Ovary (tissue), 9 donors: ENCODE measurements around the gene NAP1L1. TPM values are rescaled to one million over a fixed set of nuclear protein-coding genes. Genes with fewer than 3 reads are reported as not detected.

ENCODE experiments used
- DNase-seq, 5 donors: peaks; one replicate each; pipeline ENCODE4 v3.0.0-alpha.2; 2019 to 2020
- H3K27ac ChIP-seq, 2 donors: fragments of 200-600 bp; one replicate each; pipeline versions ENCODE4 v1.5.1 to v1.8.0; 2019 to 2022
- H3K27me3 ChIP-seq: fragments of 200-600 bp; one replicate; pipeline ENCODE4 v1.8.0; 2022
- H3K36me3 ChIP-seq: fragments of 200-600 bp; sonication (generic); one replicate; pipeline ENCODE4 v1.5.1; 2019
- H3K4me1 ChIP-seq: one replicate; pipeline ENCODE4 v1.8.1; 2013; ENCODE audit warnings: mild to moderate bottlenecking, moderate library complexity; ENCODE audit not compliant: insufficient read depth
- H3K4me3 ChIP-seq: fragments of 200-600 bp; sonication (generic); one replicate; pipeline ENCODE4 v1.5.1; 2017
- H3K9me3 ChIP-seq, 2 donors: fragments of 200-600 bp in 1 of 2; sonication (generic) in 1 of 2; one replicate each; pipeline versions ENCODE4 v1.5.1 to v1.8.1; 2013 to 2019; ENCODE audit warnings: mild to moderate bottlenecking in 1 of 2, moderate library complexity in 1 of 2
- CTCF ChIP-seq, 3 donors: fragments of 450-650 bp in 2 of 3; fragments of 200-600 bp in 1 of 3; IDR thresholded peaks; one replicate each; pipeline versions ENCODE4 v1.5.1 to v1.8.0; 2016 to 2022; ENCODE audit warnings: antibody characterized with exemption in 3 of 3, mild to moderate bottlenecking in 1 of 3
- EP300 ChIP-seq: sonication (generic); formaldehyde crosslinking; IDR thresholded peaks from one replicate; pipeline ENCODE4 v1.6.1; 2017; ENCODE audit warnings: antibody characterized with exemption
- POLR2A ChIP-seq: fragments of 450-650 bp; IDR thresholded peaks from one replicate; pipeline ENCODE4 v1.6.1; 2017; ENCODE audit warnings: antibody characterized with exemption, mild to moderate bottlenecking, moderate library complexity
- WGBS, 3 donors: extraction: QIAGEN DNeasy Blood & Tissue Kit in 1 of 3; methylation state at CpG; one replicate each; pipeline versions ENCODE4 v1.1.5 to v1.1.7; 2013 to 2017; 5-methylcytosine and 5-hydroxymethylcytosine counted together
- intact Hi-C, 4 donors: fragments of 100-400 bp; cut with DNase I; formaldehyde crosslinking; loops; one replicate each; pipeline versions ENCODE4 v1.11.0 to v1.15.1; 2022 to 2023
- polyA plus RNA-seq, 2 donors: library from polyadenylated mRNA; stranded (reverse); fragments of 200-250 nt in 1 of 2; fragments of 350-450 nt in 1 of 2; fragmentation: Illumina TruSeq in 1 of 2; extraction: RNeasy Lipid Tissue Mini Kit (QIAGEN cat#74804) in 1 of 2; gene quantifications; one replicate each; pipeline ENCODE4 v1.2.3, GENCODE V29; 2013 to 2014
- total RNA-seq, 7 donors: library from RNA; depleted of rRNA in 2 of 7; stranded (reverse); fragments of >200 nt in 2 of 7; fragmentation: NEBNext Ultra II Directional in 3 of 7; extraction: Animal tissue kit (Norgen Biotek cat#: 25700) in 3 of 7; gene quantifications; one replicate each; pipeline versions ENCODE4 v1.1.0 to v1.2.4, GENCODE V29; 2016 to 2023
- donor health status: DM: no; HTN: no; CAD: no; lungs with moderate emphysema.
- donor health status: DM: no; HTN: no; CAD: no.
- donor health status: Bipolar disorder and iron deficiency.
- donor health status: DM: yes; HTN: yes; CAD: no.
- donor health status: DM: no; HTN: no; CAD: no.
- donor health status: DM: yes; HTN: yes; CAD: no.

The NAP1L1 gene
- total and polyA plus RNA-seq, 9 donors, result 500 to 1,115 (median 750) TPM

GRCh38 chr12:76033081-76034011 is 51.1 kb downstream of the NAP1L1 start:
- H3K4me1 ChIP-seq, result peaks cover 5% of the 10 kb centered on the region
- no peaks in the 10 kb centered on the region for H3K9me3 ChIP-seq
- intact Hi-C loops, result loop anchor here in 2 of 4 donors (5.0 to 10.0 kb wide), 3 partner anchors 219 to 521 kb away; partner anchors contain the start of gene KRR1 (in 1 of the 2)
- WGBS, 3 donors, result 58 to 60% (median 59%) methylated on average over 5 of the region's 5 CpGs
- TF ChIP-seq POLR2A, result no peak
- no peak for TF ChIP-seq EP300
- TF ChIP-seq CTCF (IDR thresholded peaks at IDR 0.05), result no peak
- no peaks in the 10 kb centered on the region for H3K36me3 ChIP-seq
- peak overlapping the region; percentile 56 for H3K4me3 ChIP-seq
- H3K27ac ChIP-seq, result peak overlapping the region in 1 of 2 donors; percentile 94
- no peaks in the 10 kb centered on the region for H3K27me3 ChIP-seq
- no peak for DNase-seq

DNA sequence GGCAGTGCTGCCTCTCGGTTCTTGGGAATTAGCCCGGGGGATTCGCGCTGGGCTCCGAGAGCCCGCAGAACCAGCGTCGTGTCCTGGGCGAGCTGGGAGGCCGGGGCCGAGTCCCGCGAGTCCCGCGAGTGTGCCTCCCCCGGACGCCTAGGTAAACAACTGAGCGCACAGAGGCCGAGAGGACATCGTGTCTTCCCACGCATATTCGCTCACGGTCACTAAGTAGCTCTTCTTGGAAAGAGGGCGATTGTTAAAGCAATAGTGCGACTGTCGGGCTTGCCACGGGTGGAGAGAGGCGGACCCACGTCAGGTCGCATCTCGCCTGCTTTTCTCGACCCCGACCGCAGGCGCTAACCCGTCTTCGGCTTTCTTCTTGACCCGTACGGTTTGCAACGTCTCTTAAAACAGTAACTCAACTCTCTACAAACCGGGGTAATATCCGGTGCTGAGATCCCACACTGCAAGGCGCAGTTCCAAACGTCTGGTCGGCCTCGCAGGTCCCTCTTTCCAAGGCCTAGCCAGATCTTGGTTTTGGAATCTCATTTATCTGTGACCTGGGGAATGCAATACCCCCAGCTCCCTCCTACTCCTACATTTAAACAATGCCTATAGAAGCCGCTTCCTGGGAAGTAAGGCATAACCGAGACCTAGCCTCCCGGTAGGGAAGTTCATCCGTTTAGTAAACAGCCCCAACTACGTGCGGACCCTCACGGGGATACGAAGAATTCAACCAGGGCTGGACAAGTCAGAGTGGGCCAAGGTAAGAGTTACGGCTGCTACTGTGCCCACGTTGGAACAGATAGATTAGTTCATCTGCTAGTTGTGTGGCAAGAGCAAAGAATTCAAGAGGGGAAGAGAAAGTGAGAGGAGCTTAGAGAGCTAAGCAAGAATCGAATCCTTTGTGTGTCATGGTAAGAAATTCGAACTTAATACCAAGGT is 52.2 kb downstream of the NAP1L1 start:
- H3K4me1 ChIP-seq, result peaks cover 5% of the 10 kb centered on the region
- TF ChIP-seq CTCF (IDR thresholded peaks at IDR 0.05), result no peak
- TF ChIP-seq EP300, result no peak
- no peak for TF ChIP-seq POLR2A
- intact Hi-C loops, result loop anchor here in 2 of 4 donors (5.0 to 10.0 kb wide), 3 partner anchors 218 to 520 kb away; partner anchors contain the start of gene KRR1 (in 1 of the 2)

GRCh38 chr12:76031414-76032042 is 53.0 kb downstream of the NAP1L1 start, which contains the start of gene PHLDA1:
Gene PHLDA1 (minus strand): TSS chr12:76031776.
- WGBS, 3 donors, result 0 to 1% (median 0%) methylated on average over 49 to 67 of the region's 67 CpGs
- intact Hi-C loops, result loop anchor here in 2 of 4 donors (2.0 to 10.0 kb wide), 4 partner anchors 53 to 519 kb away; partner anchors contain the start of genes KRR1 (in 1 of the 2) and NAP1L1 (in 1 of the 2)

More for the DNA sequence above, 52.2 kb downstream of the NAP1L1 start:
- no peaks in the 10 kb centered on the region for H3K27me3 ChIP-seq
- no peaks in the 10 kb centered on the region for H3K9me3 ChIP-seq
- DNase-seq, result peak; percentile 37 to 78 (median 52)
- H3K4me3 ChIP-seq, result peak overlapping the region; percentile 56
- 1 to 4% (median 3%) methylated on average over 51 to 58 of the region's 58 CpGs for WGBS, 3 donors
- H3K36me3 ChIP-seq, result no peaks in the 10 kb centered on the region
- peak overlapping the region; percentile 94 to 96 for H3K27ac ChIP-seq

More at GRCh38 chr12:76031414-76032042, 53.0 kb downstream of the NAP1L1 start, which contains the start of gene PHLDA1:
- Histone ChIP-seq H3K4me1 (peaks cover 5% of the 10 kb centered on the region), H3K27me3 (no peaks in the 10 kb centered on the region), H3K27ac (peak within 1 kb of the TSS; percentile 94 to 96), H3K9me3 (no peaks in the 10 kb centered on the region), H3K36me3 (no peaks in the 10 kb centered on the region), H3K4me3 (peak within 1 kb of the TSS; percentile 56)
- DNase-seq, result peak; percentile 92 to 97 (median 96)
- TF ChIP-seq CTCF (IDR thresholded peaks at IDR 0.05) (peak in 2 of 3 donors; percentile 76 to 79), EP300 (no peak), POLR2A (peak; percentile 80)
